ENCODE results near the gene EXOC5.

Gene EXOC5

DNA sequence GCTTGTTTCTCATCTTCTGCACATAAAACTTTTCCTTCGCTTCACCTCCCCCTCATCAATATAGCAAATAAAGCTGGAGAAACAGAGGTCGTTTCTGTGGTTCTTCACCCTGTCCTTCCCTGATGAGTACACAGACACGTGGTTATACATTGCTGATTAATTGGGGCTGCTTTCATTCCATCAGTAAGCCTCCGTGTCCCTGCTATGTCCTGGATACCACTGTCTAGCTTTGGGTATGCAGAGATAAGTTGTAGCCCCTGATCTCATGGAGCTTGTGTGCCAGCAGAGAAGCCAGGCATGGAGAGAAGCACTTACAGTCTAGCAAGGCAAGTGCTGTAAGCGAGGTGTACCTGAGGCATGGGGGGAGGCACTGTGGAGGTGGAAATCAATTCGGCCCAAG, 108.4 kb downstream of the EXOC5 start:
- no peak for DNase-seq

DNA sequence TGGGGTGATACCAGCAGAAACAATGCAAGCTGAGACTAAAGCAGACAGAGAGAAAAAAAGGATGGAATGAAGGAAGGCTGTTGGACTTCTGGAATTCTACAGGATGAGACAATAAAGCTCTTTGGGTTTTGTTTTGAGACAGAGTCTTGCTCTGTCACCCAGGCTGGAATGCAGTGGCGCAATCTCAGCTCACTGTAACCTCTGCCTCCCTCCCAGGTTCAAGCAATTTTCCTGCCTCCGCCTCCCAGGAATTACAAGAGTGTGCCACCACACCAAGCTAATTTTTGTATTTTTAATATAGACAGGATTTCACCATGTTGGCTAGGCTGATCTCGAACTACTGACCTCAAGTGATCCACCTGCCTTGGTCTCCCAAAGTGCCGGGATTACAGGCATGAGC, 115.4 kb downstream of the EXOC5 start:
- DNase-seq: no peak
